Stimulated activated CD4-positive, alpha-beta T cell treated with anti-CD3 and anti-CD28 coated beads, TNF-alpha, amount 100 ng/mL, for 24 hours (primary cell): Measurements from ENCODE around the gene PRKCZ.
"Not testable (repeated sequence)": the region's sequence is repeated elsewhere in the genome, so short reads cannot be mapped to it uniquely, and the experiment has no call there.

Source experiments
- DNase-seq, 3 experiments: peaks; one replicate each; pipeline ENCODE4 v3.0.0-alpha.2; 2020; ENCODE audit warnings: low read depth in 3 of 3

The PRKCZ gene

DNA sequence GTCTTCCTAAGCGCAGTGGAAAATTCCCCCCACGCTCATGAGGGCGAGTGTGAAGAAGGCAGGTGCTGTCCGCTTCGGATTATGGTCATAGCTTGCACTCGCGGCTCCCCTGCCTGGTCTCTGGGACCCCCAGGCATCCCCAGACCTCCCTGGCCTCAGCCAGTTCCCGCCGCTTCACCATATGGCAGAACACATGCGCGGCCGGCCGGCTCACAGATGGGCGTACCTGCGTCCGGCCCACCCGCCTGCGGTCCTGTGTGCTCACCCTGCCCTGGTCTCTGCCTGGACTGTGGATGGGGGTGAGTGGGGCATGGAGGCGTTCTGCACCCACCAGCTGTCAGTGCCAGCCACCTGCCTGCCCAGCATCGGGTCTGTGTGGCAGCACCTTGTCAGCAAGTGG is 34.1 kb downstream of the PRKCZ start:
- DNase-seq: no peak

DNA sequence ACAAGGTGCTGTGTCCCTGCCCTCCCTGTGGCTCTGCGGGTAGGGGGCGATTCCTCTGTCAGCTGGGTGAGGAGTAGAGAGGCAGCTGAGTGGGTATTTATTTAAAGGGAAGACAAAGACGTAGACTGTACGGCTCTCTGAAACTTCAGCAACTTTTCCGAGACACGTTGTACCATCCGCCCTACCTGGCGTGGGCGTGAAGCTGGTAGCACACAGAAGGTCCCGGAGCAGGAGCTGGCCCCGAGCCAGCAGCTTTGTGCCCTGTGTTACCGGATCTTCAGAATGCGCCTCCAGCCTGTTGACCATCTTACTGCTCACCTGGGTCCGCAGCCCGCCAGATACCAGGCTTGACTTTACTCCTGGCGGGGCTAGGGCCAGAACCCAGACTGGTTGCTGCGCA is 34.9 kb downstream of the PRKCZ start:
- DNase-seq: no peak

- no peak for DNase-seq
Observed at GRCh38 chr1:2086446-2087078, 36.4 kb downstream of the PRKCZ start.

- no peak for DNase-seq
Observed at GRCh38 chr1:2087766-2088165, 37.6 kb downstream of the PRKCZ start.

- no peak for DNase-seq
Observed at GRCh38 chr1:2088458-2088857, 38.2 kb downstream of the PRKCZ start.

DNA sequence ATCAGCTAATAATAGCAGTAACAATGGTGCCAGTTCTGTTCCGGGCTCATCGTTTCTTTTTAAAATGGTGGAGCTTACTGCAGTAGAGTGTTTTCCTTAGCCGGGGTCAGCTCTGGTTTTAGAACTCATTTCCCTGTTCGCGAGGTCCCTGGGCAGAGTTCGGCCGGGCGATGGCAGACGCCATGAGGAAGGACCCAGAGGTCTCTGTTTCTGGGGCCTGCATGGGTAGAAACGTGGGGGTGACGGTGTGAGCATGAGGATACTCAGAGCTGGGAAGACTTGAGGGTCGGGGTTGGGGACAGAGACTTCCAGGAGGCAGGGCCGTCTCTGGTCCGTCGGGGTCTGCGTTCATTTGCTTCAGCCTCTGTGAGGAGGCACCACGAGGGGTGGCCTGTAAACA is 38.8 kb downstream of the PRKCZ start:
- DNase-seq: no peak

DNA sequence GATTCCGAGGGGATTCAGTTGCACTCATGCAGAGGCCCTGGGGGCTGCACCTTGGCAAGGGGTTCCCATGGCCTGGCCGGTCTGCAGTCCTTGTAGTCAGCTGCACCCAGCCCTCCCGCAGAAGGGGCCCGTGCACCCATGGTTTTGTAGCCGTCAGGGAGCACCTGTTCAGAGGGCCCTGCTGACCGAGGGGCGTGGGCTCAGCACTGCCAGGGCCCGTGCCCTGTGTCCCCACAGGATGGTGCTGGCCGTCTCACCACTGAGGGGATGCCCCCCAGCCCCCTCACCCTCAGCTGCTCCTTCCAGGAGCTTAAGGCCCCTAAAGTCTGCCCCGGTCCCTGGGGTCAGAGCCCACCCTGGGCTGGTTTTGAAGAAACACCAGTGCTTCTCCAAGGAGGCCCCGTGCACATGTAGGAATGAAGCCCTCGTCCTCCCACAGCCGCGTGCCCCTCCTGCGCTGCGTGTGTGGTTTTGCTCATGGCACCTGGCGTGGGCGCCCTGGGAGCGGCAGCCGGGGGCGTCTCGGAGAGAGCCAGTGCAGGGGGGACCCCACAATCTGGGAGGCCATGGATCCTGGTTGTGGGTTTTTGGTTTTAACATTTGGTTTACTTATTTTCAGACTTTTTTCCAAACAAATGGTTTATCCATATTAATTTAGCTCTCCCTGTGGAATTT is 40.1 kb downstream of the PRKCZ start:
- no peak for DNase-seq

DNA sequence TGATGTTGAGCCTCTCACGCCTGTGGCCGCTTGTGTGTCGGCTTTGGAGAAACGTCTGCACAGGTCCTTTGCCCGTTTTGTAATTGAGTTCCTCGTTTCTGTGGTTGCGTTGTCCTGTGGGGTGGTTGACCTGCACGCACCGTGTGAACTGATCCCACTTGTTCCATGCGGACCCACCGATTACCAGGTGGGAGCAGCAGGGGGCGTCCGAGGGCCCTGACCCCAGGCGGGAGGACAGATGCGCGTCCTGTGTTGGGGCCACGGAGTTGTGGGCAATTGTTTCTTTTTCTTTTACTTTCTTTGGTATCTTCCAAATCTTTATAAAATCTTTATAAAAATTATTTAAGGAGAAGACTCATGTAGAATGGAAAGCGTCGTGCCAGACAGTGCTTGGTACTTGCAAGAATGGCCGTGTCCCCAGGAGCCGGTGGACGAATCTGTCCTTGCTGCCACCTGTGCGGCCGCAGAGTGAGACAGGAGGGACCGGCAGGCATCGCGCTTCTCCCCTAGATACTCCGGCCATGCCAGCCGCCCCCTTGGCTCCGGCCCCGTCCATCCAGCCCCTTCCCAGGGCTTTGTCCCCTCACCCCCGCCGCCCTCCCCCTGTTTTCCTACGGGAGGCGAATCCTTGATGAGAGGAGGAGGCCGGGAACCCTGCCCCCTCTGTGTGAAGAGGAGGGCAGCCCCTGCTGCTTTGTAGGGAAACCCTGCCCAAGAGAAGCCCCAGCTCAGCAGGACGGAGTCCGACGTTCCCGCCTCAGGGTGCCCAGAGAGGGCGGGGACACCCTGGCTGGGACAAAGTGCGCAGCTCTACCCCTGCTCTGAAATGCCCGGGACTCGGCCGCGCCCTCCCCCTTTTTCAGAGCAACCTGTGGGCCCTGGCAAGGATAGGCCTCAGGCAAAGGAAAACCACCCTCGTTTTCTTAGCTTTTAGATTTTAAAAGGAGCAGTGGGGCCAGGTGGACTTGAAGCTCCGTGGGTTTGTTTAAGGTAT is 41.7 kb downstream of the PRKCZ start:
- DNase-seq: peak in 2 of 3 experiments; percentile 15 to 44

DNA sequence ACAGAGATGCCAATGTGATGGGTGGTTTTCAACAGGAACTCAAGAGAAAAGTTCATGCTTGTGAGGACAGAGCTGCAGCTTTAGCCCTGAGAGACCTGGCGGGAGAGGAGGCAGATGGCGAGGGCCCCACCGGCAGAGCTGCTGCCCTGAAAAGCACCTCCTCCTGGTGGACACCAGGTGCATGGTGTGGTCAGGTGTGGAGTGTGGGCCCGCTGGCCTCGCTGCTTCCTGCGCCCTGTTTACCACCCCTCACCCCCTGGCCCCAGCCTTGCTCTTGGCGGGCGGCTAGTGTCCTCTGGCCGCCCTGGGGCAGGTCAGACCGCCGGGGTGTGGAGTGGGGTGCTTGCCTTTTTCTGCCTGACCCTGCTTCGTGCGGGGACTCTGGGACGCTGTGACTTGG is 42.8 kb downstream of the PRKCZ start:
- DNase-seq: no peak

DNA sequence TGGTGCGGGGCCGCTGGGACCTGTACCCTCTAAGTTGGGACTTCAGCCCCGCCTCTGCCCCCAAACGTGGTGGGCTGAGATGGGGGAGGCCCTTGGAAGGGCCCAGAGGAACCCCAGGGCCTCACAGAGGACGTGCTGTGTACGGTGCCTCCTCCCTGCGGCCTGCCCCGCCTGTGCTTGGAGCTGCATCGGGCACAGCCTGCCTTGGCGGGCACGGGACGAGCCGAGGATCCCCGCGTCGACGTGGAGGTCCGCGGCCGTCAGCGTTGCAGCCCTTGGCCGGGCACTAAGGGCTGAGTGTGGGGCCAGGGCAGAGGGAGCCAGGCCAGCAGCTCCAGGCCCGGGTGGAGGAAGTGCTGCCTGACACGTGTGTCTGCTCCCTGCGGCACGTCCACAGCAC is 43.4 kb downstream of the PRKCZ start:
- no peak for DNase-seq

DNA sequence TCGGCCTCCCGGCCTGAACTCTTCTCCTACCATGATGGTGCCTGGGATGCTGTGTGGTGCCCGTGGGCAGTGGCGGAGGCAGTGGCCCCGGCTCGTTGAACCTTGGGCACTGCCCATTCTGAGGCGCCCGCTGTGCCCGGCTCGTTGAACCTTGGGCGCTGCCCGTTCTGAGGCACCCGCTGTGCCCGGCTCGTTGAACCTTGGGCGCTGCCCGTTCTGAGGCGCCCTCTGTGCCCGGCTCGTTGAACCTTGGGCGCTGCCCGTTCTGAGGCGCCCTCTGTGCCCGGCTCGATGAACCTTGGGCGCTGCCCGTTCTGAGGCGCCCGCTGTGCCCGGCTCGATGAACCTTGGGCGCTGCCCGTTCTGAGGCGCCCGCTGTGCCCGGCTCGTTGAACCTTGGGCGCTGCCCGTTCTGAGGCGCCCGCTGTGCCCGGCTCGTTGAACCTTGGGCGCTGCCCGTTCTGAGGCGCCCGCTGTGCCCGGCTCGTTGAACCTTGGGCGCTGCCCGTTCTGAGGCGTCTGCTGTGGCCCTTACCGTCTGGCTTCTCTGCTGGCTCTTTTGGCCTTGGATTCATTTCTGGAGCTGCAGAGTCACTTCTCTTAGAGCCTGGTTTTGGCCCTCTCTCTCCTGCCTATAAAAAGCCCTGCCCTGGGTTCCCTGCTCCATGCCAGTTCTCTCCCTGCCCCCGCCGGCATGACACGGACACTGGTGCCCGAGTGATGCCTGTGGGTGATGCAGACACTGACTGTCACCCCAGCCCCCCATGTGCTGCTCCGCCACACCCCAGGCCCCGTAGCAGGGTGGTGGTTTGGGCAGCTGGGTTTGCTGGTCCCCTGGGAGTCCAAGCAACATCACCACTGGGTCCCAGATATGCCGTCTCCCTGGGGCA is 44.3 kb downstream of the PRKCZ start:
- not testable (repeated sequence) for DNase-seq

- DNase-seq: no peak
Observed at GRCh38 chr1:2095394-2095793, 45.2 kb downstream of the PRKCZ start.

DNA sequence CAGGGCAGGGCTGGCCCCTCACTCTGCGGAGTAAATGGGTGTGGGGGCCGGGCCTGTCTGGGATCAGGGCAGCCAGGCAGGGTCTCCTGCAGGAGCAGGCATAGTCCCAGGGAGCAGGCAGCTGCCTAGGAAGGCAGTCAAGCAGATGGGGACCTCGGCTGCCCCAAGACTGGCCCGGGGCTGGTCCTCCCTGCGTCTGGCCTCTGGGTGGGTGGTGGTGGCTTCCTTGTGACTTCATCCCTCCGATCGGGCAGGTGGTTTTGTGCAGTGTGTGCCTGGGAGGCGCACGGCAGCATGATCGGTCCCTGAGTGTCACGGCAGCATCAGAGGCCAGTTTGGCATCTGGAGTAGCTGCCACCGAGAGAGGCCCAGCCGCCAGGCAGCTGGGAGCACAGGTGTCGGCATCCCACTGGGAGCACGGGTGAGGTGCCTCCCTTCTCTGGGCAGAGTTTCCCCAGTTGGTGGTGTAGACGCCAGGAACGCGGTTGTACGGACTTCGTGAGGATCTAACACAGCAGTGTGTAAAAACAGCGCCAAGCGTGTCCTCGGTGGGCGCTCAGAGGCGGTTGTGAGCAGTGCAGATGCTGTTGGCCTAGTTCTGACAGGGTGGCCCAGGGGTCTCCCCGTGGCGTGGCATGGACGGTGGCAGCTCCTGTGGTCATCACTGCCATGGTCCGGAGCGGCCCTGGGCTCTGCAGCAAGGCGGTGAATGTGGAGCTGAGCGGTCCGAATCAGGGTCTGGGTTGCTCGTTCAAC is 45.9 kb downstream of the PRKCZ start:
- DNase-seq: no peak

- no peak for DNase-seq
Observed at GRCh38 chr1:2097386-2098300, 47.4 kb downstream of the PRKCZ start.

DNA sequence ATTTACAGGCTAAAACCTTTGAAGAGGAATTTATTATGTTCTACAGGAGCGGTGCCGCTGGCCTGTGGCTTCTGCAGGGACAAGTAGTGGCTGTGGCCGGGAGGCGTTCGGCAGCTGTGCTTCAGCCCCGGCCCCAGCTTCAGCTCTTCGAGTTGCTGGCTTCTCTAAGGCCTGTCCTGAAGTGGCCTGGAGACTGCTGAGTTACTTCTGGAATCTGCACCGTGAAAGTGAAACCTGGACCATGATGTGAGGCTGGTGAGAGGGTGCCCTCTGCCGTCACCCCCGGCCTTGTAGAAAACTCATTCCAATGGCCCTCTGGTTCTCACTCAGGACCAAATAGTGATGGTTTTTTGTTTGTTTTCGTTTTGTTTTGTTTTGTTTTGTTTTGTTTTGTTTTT is 48.1 kb downstream of the PRKCZ start:
- no peak for DNase-seq

- no peak for DNase-seq
Observed at GRCh38 chr1:2098839-2099785, 48.9 kb downstream of the PRKCZ start.

GRCh38 chr1:2099886-2100779 is 49.9 kb downstream of the PRKCZ start:
- no peak for DNase-seq

DNA sequence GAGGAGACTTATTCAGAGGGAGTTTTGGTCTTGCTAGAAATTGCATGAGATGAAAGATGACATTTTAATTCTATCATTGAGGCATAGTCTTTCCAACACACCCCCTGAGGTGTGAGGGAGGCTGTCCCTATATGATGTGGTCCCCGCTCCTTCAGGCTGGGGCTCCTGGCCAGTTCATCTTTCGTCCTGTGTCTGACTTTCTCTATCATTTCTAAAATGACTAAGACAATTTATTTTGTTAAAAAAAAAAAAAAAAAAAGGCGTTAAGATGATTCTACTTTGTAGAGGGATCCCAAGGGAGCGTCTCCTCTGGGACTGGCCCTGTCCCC is 50.5 kb downstream of the PRKCZ start:
- DNase-seq: no peak
